Glutamatergic neuron (in vitro differentiated cells): Measurements from ENCODE around the gene RAP1GAP2. TPM values are rescaled to one million over a fixed set of nuclear protein-coding genes. Genes with fewer than 3 reads are reported as not detected.

Source experiments
- DNase-seq: peaks from one replicate; pipeline ENCODE4 v3.0.0; 2022
- H3K27ac Mint-ChIP-seq: one replicate; pipeline ENCODE4 v1.8.0; 2020; ENCODE audit warnings: mild to moderate bottlenecking, mixed read lengths, inconsistent platforms; ENCODE audit not compliant: unreplicated experiment
- H3K27me3 Mint-ChIP-seq: one replicate; pipeline ENCODE4 v1.8.0; 2020; ENCODE audit warnings: mild to moderate bottlenecking, moderate library complexity, mixed read lengths, inconsistent platforms; ENCODE audit not compliant: unreplicated experiment
- H3K36me3 Mint-ChIP-seq: one replicate; pipeline ENCODE4 v1.8.0; 2020; ENCODE audit warnings: mild to moderate bottlenecking, mixed read lengths, inconsistent platforms; ENCODE audit not compliant: unreplicated experiment
- H3K4me1 Mint-ChIP-seq: one replicate; pipeline ENCODE4 v1.8.0; 2020; ENCODE audit warnings: mild to moderate bottlenecking, low read depth, mixed read lengths, inconsistent platforms; ENCODE audit not compliant: unreplicated experiment
- H3K4me3 Mint-ChIP-seq: one replicate; pipeline ENCODE4 v1.8.0; 2020; ENCODE audit warnings: mild to moderate bottlenecking, mixed read lengths, inconsistent platforms; ENCODE audit not compliant: unreplicated experiment
- H3K9me3 Mint-ChIP-seq: one replicate; pipeline ENCODE4 v1.8.0; 2020; ENCODE audit warnings: mild to moderate bottlenecking, moderate library complexity, mixed read lengths, inconsistent platforms; ENCODE audit not compliant: unreplicated experiment
- CTCF ChIP-seq: fragments of 200-600 bp; sonication (generic); IDR thresholded peaks from one replicate; pipeline ENCODE4 v1.5.0; 2021; ENCODE audit not compliant: partially characterized antibody, unreplicated experiment
- total RNA-seq: library from RNA; stranded (reverse); fragmentation: NEBNext Ultra II Directional; extraction: Animal tissue kit (Norgen Biotek cat#: 25700); gene quantifications from one replicate; pipeline ENCODE4 v1.2.1, GENCODE V29; 2021; ENCODE audit not compliant: unreplicated experiment

Gene RAP1GAP2
- total RNA-seq, 1 donor from 2014 or later = 86.0 TPM

DNA sequence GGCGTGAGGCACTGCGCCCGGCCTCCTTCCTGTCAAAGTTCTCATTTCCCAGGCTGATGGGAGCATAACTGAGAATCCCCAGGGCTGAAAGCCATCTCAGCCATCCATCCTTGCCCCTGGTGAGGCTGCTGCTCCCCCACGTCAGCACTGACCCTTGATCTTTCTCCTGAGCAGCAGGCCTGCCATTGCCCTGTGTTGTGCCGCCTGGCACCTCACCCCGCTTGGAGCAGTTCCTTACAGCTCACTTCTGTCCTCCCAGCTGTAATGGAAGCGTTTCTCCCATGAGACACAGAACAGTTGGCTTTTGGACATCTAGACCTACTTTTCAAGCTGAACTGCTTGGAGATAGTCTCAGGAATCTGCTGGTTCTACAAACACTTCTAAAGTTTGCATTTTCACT, 215.7 kb downstream of the RAP1GAP2 start:
- Mint-ChIP-seq H3K4me3 (no peak overlapping the region), H3K27me3 (peaks cover 3% of the 10 kb centered on the region), H3K27ac (no peak overlapping the region), H3K9me3 (peaks cover 4% of the 10 kb centered on the region), H3K36me3 (peaks cover 11% of the 10 kb centered on the region), H3K4me1 (peaks cover 2% of the 10 kb centered on the region)
- no peak for DNase-seq
- TF ChIP-seq CTCF = no peak

- TF ChIP-seq CTCF = peak; percentile 54
- H3K9me3 Mint-ChIP-seq = no peaks in the 10 kb centered on the region
- H3K27ac Mint-ChIP-seq = no peak overlapping the region
- peaks cover 2% of the 10 kb centered on the region for H3K4me1 Mint-ChIP-seq
- peaks cover 2% of the 10 kb centered on the region for H3K27me3 Mint-ChIP-seq
- DNase-seq = peak; percentile 63
- peaks cover 2% of the 10 kb centered on the region for H3K36me3 Mint-ChIP-seq
- no peak overlapping the region for H3K4me3 Mint-ChIP-seq
Observed at GRCh38 chr17:3012926-3013581, 216.8 kb downstream of the RAP1GAP2 start.

DNA sequence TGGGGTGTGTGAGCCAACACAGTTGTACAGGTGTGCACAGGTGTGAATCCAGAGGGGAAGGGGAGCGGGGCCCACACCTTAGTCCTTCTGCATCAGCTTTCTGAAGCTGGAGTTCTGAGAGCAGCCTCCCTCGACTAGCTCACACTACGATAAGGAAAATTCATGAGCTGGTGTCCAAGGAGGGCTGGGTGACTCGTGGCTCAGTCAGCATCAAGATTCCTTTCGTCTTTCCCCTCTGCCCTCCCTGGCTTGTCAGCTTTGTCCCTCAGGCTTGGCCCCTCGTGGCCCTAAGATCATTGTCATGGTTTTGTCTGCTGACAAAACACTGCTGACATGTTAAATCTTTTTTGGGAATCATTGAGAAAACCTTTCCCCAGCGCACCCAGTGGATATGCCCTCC, 219.7 kb downstream of the RAP1GAP2 start:
- DNase-seq = no peak
- Mint-ChIP-seq H3K4me1 (peaks cover 2% of the 10 kb centered on the region), H3K36me3 (peaks cover 4% of the 10 kb centered on the region), H3K27ac (no peak overlapping the region), H3K4me3 (no peak overlapping the region), H3K27me3 (peaks cover 2% of the 10 kb centered on the region), H3K9me3 (peaks cover 2% of the 10 kb centered on the region)
- no peak for TF ChIP-seq CTCF

GRCh38 chr17:3017936-3018335, 221.7 kb downstream of the RAP1GAP2 start:
- H3K27ac Mint-ChIP-seq = no peak overlapping the region
- no peaks in the 10 kb centered on the region for H3K27me3 Mint-ChIP-seq
- H3K4me3 Mint-ChIP-seq = no peak overlapping the region
- TF ChIP-seq CTCF = no peak
- no peak for DNase-seq
- H3K9me3 Mint-ChIP-seq = peaks cover 5% of the 10 kb centered on the region
- no peaks in the 10 kb centered on the region for H3K4me1 Mint-ChIP-seq
- H3K36me3 Mint-ChIP-seq = peaks cover 23% of the 10 kb centered on the region

DNA sequence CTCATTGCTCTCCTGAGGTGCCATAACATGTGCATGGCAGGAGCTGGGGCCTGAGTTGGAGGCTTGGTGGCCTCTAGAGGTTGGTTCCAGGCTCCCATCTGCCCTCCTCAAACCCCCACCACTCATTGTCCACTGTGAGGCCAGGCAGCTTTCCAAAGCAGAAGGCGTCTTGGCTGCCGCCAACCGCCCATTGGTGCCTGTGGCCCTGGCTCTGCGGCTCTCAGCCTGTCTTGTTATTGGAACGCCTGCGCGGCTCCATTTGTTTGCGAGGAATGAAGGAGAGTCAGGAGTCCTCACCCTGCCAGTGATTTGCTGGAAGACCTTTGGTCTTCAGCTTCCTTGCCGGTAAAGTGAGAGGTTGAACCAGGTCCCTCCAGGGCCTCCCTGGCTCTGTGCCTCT, 223.5 kb downstream of the RAP1GAP2 start:
- H3K4me3 Mint-ChIP-seq = no peak overlapping the region
- H3K9me3 Mint-ChIP-seq = peaks cover 12% of the 10 kb centered on the region
- H3K36me3 Mint-ChIP-seq = peaks cover 39% of the 10 kb centered on the region
- no peaks in the 10 kb centered on the region for H3K4me1 Mint-ChIP-seq
- TF ChIP-seq CTCF = no peak
- peaks cover 4% of the 10 kb centered on the region for H3K27me3 Mint-ChIP-seq
- no peak for DNase-seq
- no peak overlapping the region for H3K27ac Mint-ChIP-seq
